CD4-positive, alpha-beta T cell treated with Interleukin-4 for 4 hours (primary cell): ENCODE measurements around the gene PRF1.
A peak's percentile ranks its signal among the peaks of the same experiment; 100 is the strongest.
"Not testable (repeated sequence)": the region's sequence is repeated elsewhere in the genome, so short reads cannot be mapped to it uniquely, and the experiment has no call there.

Source experiments
- DNase-seq: peaks from one replicate; pipeline ENCODE4 v3.0.0-alpha.2; 2020

The PRF1 gene

GRCh38 chr10:70592746-70593512 lies 9.6 kb downstream of the PRF1 start:
- DNase-seq, result no peak

- no peak for DNase-seq
These were observed 10.3 kb downstream of the PRF1 start for GRCh38 chr10:70592186-70592735.

GRCh38 chr10:70590655-70591416 lies 11.7 kb downstream of the PRF1 start:
- DNase-seq, result no peak

DNA sequence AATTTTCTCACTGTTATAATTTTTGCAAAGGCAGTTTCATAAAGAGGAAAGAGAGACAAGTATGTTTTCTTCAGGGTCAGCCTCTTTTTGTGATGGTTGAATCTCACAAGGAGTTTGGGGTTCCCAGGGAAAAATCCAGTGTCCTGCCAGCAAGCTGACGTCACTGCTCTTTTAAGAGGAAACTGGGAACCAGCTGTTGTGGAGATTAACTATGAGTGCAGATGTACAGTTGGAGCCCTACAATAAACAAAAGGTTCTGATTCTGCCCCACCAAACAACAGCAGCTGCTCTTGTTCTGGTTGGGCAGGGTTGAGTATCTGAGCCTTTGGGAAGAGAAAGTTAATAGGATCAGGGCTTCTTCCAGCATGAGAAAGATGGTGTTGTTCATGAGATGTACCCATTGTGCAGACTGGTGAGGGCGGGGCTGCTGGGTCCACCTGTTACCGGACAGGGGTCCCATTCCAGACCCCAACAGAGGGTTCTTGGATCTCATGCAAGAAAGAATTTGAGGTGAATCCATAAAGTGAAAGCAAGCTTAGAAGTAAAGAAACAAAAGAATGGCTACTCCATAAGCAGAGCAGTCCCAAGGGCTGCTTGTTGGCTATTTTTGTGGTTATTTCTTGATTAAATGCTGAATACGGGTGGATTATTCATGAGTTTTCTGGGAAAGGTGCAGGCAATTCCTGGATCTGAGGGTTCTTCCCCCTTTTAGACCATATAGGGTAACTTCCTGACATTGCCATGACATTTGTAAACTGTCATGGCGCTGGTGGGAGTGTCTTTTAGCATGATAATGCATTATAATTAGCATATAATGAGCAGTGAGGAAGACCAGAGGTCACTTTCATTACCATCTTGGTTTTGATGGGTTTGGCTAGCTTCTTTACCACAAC lies 12.5 kb downstream of the PRF1 start:
- no peak for DNase-seq

GRCh38 chr10:70588859-70589570 lies 13.5 kb downstream of the PRF1 start:
- no peak for DNase-seq

DNA sequence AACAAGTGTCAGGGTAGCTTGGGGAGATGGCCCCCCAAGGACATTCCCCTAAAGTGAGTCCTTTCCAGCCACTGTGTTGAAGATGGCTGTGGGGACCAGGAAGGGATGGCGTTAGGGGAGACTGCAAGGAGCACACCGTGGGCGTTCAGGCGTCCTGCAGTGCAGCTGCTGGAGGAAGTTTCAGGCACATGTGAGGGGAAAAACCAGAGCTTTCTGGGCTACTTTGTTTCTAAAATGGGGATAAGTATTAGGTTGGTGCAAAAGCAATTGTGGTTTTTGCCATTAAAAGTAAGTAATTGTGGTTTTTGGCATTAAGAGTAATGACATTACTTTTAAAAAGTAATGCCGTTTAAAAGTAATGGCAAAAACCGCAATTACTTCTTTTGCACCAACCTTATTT lies 14.3 kb downstream of the PRF1 start:
- no peak for DNase-seq

DNA sequence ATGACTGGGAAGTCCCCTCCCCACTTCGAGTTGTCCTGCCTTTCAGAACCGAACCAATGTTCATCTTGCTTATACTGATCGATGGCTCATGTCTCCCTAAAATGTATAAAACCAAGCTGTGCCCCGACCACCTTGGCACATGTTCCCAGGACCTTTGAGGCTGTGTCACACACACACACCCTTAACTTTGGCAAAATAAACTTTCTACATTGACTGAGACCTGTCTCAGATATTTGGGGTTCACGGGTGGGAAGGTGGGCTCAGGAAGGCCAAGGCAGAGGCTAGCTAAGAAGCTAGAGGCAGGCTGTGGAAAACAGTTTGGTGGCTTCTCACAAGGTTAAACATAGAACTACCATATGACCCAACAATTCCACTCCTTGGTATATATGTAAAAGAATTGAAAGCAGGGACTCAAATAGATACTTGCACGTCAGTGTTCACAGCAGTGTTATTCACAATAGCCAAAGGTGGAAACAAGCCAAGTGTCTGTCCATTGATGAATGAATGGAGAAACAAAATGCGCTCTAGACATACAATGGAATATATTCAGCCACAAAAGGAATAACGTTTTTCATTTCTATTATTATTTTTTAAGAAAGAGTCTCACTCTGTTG lies 15.4 kb downstream of the PRF1 start:
- no peak for DNase-seq

DNA sequence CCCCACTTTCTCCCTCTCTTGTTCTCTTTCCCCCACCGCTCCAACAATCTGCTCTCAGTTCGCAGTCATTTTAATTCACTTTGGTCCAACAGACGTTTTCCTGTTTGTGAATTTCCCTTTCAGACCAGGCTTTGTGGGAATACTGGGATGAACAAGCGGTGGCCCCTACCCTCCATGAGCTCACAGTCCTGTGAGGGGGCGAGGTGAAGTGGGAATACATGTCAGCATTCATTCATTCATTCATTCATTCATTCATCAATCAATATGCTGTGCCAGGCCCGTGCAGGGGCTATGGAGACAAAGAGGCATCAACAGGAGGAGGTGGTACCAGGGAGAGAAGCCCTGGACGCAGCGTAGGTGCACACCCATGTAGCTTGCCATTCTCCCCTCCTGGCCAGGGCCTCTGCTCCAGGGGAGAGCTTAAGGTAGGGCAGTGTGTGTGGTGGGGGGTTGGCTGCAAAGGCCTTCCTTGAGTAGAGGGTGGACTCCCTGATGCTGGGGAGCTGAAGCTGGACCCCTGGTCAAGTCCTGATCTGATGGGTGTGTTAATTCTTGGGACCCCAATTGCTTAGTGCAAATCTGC lies 16.1 kb downstream of the PRF1 start:
- DNase-seq, result no peak

DNA sequence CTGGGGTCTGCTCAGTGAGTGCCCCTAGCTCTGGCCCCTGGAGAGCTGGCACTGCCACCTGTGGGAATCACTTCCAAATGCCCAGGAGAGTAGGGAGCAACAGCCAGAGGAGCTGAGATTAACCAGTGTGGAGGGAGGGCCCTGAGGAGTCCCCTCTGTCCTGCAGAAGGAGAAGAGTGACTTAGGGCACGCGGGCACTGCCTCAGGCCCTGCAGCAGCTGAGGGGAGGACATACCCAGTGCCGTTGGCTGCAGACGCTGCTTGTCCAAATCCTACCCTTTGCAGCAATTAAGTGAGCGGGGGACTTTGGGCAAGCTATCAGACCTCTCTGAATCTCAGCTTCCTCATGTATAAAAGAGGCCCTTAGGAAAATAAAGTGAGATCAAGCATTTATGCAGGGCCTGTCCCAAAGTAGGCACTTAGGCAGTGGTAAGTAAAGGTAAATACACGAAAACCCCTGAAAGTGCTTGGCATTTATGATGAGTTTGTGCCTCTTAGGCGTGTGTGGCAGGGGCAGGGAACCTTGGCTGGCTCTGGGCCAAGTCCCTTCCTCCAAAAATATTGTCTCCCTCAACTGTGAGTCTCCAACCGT lies 16.9 kb downstream of the PRF1 start:
- no peak for DNase-seq

GRCh38 chr10:70584909-70585544 lies 17.5 kb downstream of the PRF1 start:
- DNase-seq, result no peak

DNA sequence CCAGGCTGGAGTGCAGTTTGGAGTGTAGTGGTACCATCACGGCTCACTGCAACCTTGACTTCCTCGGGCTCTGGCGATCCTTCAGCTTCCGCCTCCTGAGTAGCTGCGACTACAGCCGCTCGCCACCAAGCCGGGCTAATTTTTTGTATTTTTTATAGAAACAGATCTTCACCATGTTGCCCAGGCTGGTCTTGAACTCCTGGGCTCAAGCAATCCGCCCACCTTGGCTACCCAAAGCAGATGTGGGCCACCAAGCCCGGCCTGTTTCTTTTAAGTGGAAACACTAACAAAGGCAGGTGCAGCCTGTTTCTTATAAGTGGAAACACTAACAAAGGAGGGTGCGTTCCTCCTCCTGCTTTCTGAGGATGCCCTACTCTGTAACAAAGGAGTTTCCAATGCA lies 18.2 kb downstream of the PRF1 start:
- DNase-seq, result no peak

DNA sequence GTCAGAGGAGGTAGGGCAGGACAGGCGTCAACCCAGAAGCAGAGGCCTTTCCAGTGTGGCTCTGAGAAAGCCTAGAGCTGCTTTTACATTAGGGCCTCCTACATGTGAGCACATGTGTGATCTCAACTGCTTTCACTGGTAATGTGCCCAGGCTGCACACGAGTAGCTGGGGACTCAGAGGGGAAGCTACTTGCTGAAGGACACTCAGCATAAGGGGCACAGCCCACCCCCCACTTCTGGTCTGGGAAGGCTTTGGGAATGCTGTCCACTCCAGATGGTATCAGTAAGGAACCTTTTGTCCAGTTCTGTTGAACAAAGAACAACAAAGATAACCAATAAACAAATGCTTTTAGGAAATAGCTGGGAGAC lies 18.9 kb downstream of the PRF1 start:
- DNase-seq, result no peak

- no peak for DNase-seq
These were observed 19.5 kb downstream of the PRF1 start for GRCh38 chr10:70582793-70583668.

DNA sequence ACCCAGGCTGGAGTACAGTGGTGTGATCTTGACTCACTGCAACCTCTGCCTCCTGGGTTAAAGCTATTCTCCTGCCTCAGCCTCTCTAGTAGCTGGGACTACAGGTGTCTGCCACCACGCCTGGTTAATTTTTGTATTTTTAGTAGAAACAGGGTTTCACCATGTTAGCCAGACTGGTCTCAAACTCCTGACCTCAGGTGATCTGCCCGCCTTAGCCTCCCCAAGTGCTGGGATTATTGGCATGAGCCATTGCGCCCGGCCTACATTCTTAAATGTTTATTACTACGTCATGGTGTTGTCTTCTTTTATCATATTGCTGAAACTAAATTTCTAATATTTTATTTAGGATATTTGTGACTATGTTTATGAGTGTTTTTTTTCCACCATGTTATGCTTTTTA lies 21.4 kb downstream of the PRF1 start:
- DNase-seq, result not testable (repeated sequence)

- peak; percentile 27 for DNase-seq
These were observed 23.1 kb downstream of the PRF1 start for GRCh38 chr10:70579234-70580002.

GRCh38 chr10:70578371-70578947 lies 24.1 kb downstream of the PRF1 start:
- DNase-seq, result peak; percentile 79

DNA sequence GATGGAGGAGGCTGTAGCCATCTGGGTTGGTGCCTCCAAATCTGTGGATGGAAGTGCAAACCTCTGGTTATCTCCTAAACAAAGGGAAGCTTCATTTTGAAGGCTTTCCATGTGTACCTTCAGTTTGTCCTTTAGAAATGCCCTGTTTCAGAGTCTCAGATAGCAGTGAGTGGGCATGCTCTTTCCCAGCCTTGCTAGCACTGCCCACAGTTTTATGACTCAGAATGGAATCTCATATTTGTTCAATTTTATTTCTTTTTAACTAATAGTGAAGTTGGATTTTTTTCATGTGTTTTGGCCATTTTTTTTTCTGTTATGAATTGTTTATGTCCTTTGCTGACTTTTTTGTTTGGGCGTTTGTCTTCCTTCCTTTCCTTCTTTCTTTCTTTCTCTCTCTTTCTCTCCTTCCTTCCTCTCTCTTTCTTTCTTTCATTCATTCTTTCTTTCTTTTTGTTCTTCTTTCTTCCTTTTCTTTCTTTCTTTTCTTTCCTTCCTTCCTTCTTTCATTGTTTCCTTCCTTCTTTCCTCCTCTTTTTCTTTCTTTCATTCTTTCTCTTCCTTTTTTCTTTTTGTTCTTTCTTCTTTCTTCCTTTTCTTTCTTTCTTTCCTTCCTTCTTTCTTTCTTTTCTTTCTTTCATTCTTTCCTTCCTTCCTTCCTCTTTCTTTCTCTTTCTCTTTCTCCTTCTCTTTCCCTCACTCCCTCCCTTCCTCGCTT lies 25.6 kb downstream of the PRF1 start:
- DNase-seq, result no peak
